CD4-positive, alpha-beta T cell treated with Interleukin-21 for 1 hour (primary cell): Measurements from ENCODE around the gene UQCRQ.

Experiments used
- DNase-seq: peaks from one replicate; pipeline ENCODE4 v3.0.0-alpha.2; 2020

UQCRQ gene

GRCh38 chr5:132866342-132867045 is at the start of gene UQCRQ, which contains the start of gene GDF9:
Gene UQCRQ, plus strand, starts transcription at chr5:132866642. Its CDS starts 240 bp downstream, at chr5:132866882.
Gene GDF9, minus strand, starts transcription at chr5:132866469. Its CDS starts 1,936 bp downstream, at chr5:132864533.
- DNase-seq: peak; percentile 98

GRCh38 chr5:132817011-132817410 is 49.4 kb upstream of the UQCRQ start:
- no peak for DNase-seq

- DNase-seq: no peak
These were observed 47.0 kb upstream of the UQCRQ start for GRCh38 chr5:132819468-132819867.

- DNase-seq: peak; percentile 88
These were observed 46.2 kb upstream of the UQCRQ start for GRCh38 chr5:132820162-132820754.

- DNase-seq: no peak
These were observed 45.1 kb upstream of the UQCRQ start for GRCh38 chr5:132821350-132821749.

GRCh38 chr5:132821791-132822190 is 44.7 kb upstream of the UQCRQ start:
- DNase-seq: no peak

- DNase-seq: no peak
These were observed 43.6 kb upstream of the UQCRQ start for GRCh38 chr5:132822650-132823480.

GRCh38 chr5:132823481-132824050 is 42.9 kb upstream of the UQCRQ start:
- DNase-seq: no peak

- DNase-seq: no peak
These were observed 42.0 kb upstream of the UQCRQ start for GRCh38 chr5:132824426-132824825.

- DNase-seq: no peak
These were observed 41.2 kb upstream of the UQCRQ start for GRCh38 chr5:132825033-132825833.

GRCh38 chr5:132825834-132826391 is 40.5 kb upstream of the UQCRQ start:
- DNase-seq: peak; percentile 11

- DNase-seq: no peak
These were observed 39.9 kb upstream of the UQCRQ start for GRCh38 chr5:132826424-132827082.

GRCh38 chr5:132827943-132828673 is 38.3 kb upstream of the UQCRQ start:
- DNase-seq: no peak

- no peak for DNase-seq
These were observed 37.5 kb upstream of the UQCRQ start for GRCh38 chr5:132828846-132829494.

- peak; percentile 71 for DNase-seq
These were observed 36.6 kb upstream of the UQCRQ start for GRCh38 chr5:132829742-132830435.

- peak; percentile 15 for DNase-seq
These were observed 35.9 kb upstream of the UQCRQ start, which contains the start of gene SHROOM1 for GRCh38 chr5:132830436-132831094. Gene SHROOM1, minus strand, starts transcription at chr5:132830647. Its CDS starts 4,507 bp downstream, at chr5:132826140.

GRCh38 chr5:132831095-132831860 is 35.2 kb upstream of the UQCRQ start:
- no peak for DNase-seq

- no peak for DNase-seq
These were observed 33.8 kb upstream of the UQCRQ start for GRCh38 chr5:132832612-132833011.
